Fibroblast of mammary gland (primary cell): ENCODE data around the gene ALG3.

Experiments
- DNase-seq: peaks from one replicate; pipeline ENCODE4 v3.0.0-alpha.2; 2010; ENCODE audit warnings: low read depth
- H3K4me3 ChIP-seq: 2 replicates; pipeline ENCODE4 v1.5.1; 2011; ENCODE audit warnings: low read depth, mild to moderate bottlenecking, low read length, moderate library complexity; ENCODE audit not compliant: control insufficient read depth
- CTCF ChIP-seq: conservative IDR thresholded peaks from 2 replicates; pipeline ENCODE4 v1.5.1; 2011; ENCODE audit warnings: low read depth, low read length, inconsistent platforms; ENCODE audit not compliant: control insufficient read depth, insufficient read depth

The ALG3 gene

GRCh38 chr3:184289426-184289938 lies 40.7 kb upstream of the ALG3 start:
- DNase-seq = peak; percentile 56
- TF ChIP-seq CTCF = peak; percentile 69
- H3K4me3 ChIP-seq = no peak overlapping the region

- no peak overlapping the region for H3K4me3 ChIP-seq
- peak; percentile 74 for DNase-seq
- peak; percentile 47 for TF ChIP-seq CTCF
Observed at GRCh38 chr3:184284696-184285095, 35.9 kb upstream of the ALG3 start.

- H3K4me3 ChIP-seq = no peak overlapping the region
- DNase-seq = no peak
- TF ChIP-seq CTCF = no peak
Observed at GRCh38 chr3:184283681-184284080, 34.9 kb upstream of the ALG3 start.

GRCh38 chr3:184282941-184283340 lies 34.2 kb upstream of the ALG3 start:
- peak; percentile 38 for DNase-seq
- no peak overlapping the region for H3K4me3 ChIP-seq
- TF ChIP-seq CTCF = no peak

GRCh38 chr3:184277366-184277765 lies 28.6 kb upstream of the ALG3 start:
- no peak overlapping the region for H3K4me3 ChIP-seq
- no peak for DNase-seq

GRCh38 chr3:184275961-184276910 lies 27.5 kb upstream of the ALG3 start, which contains the start of gene ECE2:
ECE2 (plus strand) TSS chr3:184276022; CDS start chr3:184276154, 132 bp downstream.
- no peak within 1 kb of the TSS for H3K4me3 ChIP-seq
- DNase-seq = no peak
- TF ChIP-seq CTCF = no peak

More at GRCh38 chr3:184277366-184277765, 28.6 kb upstream of the ALG3 start:
- no peak for TF ChIP-seq CTCF
